Measurements from ENCODE around the gene ZDHHC1. TPM values are rescaled to one million over a fixed set of nuclear protein-coding genes. Genes with fewer than 3 reads are reported as not detected.
"Not testable (repeated sequence)": the region's sequence is repeated elsewhere in the genome, so short reads cannot be mapped to it uniquely, and the experiment has no call there.

ZDHHC1 gene
- total RNA-seq, 1 experiment from 2014 or later = 24.3 TPM

GRCh38 chr16:67361038-67361437, 55.2 kb downstream of the ZDHHC1 start:
- no peak for DNase-seq (ENCODE audit: low spot score)

- DNase-seq (ENCODE audit: low spot score) = not testable (repeated sequence)
These were observed 56.6 kb downstream of the ZDHHC1 start for GRCh38 chr16:67359540-67360269.

- no peak for DNase-seq (ENCODE audit: low spot score)
These were observed 58.7 kb downstream of the ZDHHC1 start for GRCh38 chr16:67357561-67357960.

GRCh38 chr16:67356396-67356795, 59.9 kb downstream of the ZDHHC1 start:
- DNase-seq (ENCODE audit: low spot score) = no peak

- DNase-seq (ENCODE audit: low spot score) = not testable (repeated sequence)
These were observed 63.8 kb downstream of the ZDHHC1 start for GRCh38 chr16:67352463-67352862.

- no peak for DNase-seq (ENCODE audit: low spot score)
These were observed 66.0 kb downstream of the ZDHHC1 start for GRCh38 chr16:67350324-67350723.

GRCh38 chr16:67349172-67349571, 67.1 kb downstream of the ZDHHC1 start:
- DNase-seq (ENCODE audit: low spot score) = peak; percentile 32

- no peak for DNase-seq (ENCODE audit: low spot score)
These were observed 69.9 kb downstream of the ZDHHC1 start for GRCh38 chr16:67346341-67346740.

GRCh38 chr16:67345401-67345800, 70.9 kb downstream of the ZDHHC1 start:
- no peak for DNase-seq (ENCODE audit: low spot score)

Other genes starting within 250 kb of the ZDHHC1 start
- 11.2 and 19.6 TPM in 2 replicates for gene NOL3, start 245.9 kb downstream of the ZDHHC1 start, total RNA-seq (2014; rRNA removed; shearing (Covaris generic))
- gene MATCAP1, start 232.5 kb downstream of the ZDHHC1 start, total RNA-seq (2014; rRNA removed; shearing (Covaris generic)) = 15.6 and 17.5 TPM in 2 replicates
- 0.12 and 0.50 TPM in 2 replicates for gene EXOC3L1, start 226.3 kb downstream of the ZDHHC1 start, total RNA-seq (2014; rRNA removed; shearing (Covaris generic))
- 99.6 and 115 TPM in 2 replicates for gene E2F4, start 224.3 kb downstream of the ZDHHC1 start, total RNA-seq (2014; rRNA removed; shearing (Covaris generic))
- gene ELMO3, start 217.3 kb downstream of the ZDHHC1 start, total RNA-seq (2014; rRNA removed; shearing (Covaris generic)) = 0.24 and 0.48 TPM in 2 replicates
- 48.0 and 59.4 TPM in 2 replicates for gene TMEM208, start 189.3 kb downstream of the ZDHHC1 start, total RNA-seq (2014; rRNA removed; shearing (Covaris generic))
- 10.3 and 13.2 TPM in 2 replicates for gene FHOD1, start 169.0 kb downstream of the ZDHHC1 start, total RNA-seq (2014; rRNA removed; shearing (Covaris generic))
- gene SLC9A5, start 167.5 kb downstream of the ZDHHC1 start, total RNA-seq (2014; rRNA removed; shearing (Covaris generic)) = 0.03 and 0.29 TPM in 2 replicates
- 0.14 TPM in 1 of 2 replicates, not detected in the other for gene PLEKHG4, start 136.9 kb downstream of the ZDHHC1 start, total RNA-seq (2014; rRNA removed; shearing (Covaris generic))
- not detected in 2 replicates for gene KCTD19, start 89.7 kb downstream of the ZDHHC1 start, total RNA-seq (2014; rRNA removed; shearing (Covaris generic))
- gene LRRC36, start 89.7 kb downstream of the ZDHHC1 start, total RNA-seq (2014; rRNA removed; shearing (Covaris generic)) = not detected in 2 replicates
- 0.31 TPM in 1 of 2 replicates, not detected in the other for gene TPPP3, start 23.0 kb downstream of the ZDHHC1 start, total RNA-seq (2014; rRNA removed; shearing (Covaris generic))
- 0.93 TPM in 1 of 2 replicates, not detected in the other for gene HSD11B2, start 14.6 kb upstream of the ZDHHC1 start, total RNA-seq (2014; rRNA removed; shearing (Covaris generic))
- 66.8 and 77.5 TPM in 2 replicates for gene ATP6V0D1, start 64.7 kb upstream of the ZDHHC1 start, total RNA-seq (2014; rRNA removed; shearing (Covaris generic))
- gene AGRP, start 67.1 kb upstream of the ZDHHC1 start, total RNA-seq (2014; rRNA removed; shearing (Covaris generic)) = not detected in 2 replicates
- gene RIPOR1, start 112.4 kb upstream of the ZDHHC1 start, total RNA-seq (2014; rRNA removed; shearing (Covaris generic)) = 21.6 and 31.6 TPM in 2 replicates
- 29.7 and 30.3 TPM in 2 replicates for gene CTCF, start 146.0 kb upstream of the ZDHHC1 start, total RNA-seq (2014; rRNA removed; shearing (Covaris generic))
- 5.1 and 11.7 TPM in 2 replicates for gene CARMIL2, start 228.7 kb upstream of the ZDHHC1 start, total RNA-seq (2014; rRNA removed; shearing (Covaris generic))
- 43.0 and 73.8 TPM in 2 replicates for gene ACD, start 243.8 kb upstream of the ZDHHC1 start, total RNA-seq (2014; rRNA removed; shearing (Covaris generic))
- gene PARD6A, start 244.5 kb upstream of the ZDHHC1 start, total RNA-seq (2014; rRNA removed; shearing (Covaris generic)) = 5.7 and 12.9 TPM in 2 replicates